Measurements from ENCODE around the gene KCTD16.

Gene KCTD16

DNA sequence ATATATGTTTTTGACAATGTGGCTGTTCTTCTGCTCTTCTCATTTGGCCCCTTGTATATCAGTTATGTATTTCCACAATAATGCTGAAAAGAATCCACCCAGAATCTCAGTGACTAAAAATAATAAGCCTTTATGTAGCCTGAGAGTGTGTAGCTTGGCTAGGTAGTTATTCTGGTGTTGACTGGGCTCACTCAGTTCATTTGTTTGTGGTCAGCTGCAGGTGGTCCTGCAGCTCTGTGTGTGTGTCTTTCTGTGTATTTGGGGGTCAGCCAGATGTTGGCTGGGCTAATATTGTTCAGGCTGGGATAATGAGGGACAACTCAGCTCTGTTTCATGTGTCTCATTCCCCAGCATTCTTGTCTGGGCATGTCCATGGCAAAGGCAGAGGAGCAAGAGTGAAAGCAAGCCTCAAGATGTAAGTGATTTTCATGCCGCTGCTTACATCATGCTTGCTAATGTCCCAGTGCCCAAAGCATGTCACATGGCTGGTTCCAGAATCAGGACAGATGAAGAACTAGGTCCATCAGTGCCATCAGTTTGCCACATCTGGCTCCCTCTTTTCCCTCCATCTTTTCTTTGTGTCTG, 162.8 kb downstream of the KCTD16 start:
- H2AK5ac ChIP-seq (ENCODE audit: low read length) = no peak overlapping the region
- H4K8ac ChIP-seq (ENCODE audit: low read depth, low read length) = no peak overlapping the region
- H3K9ac ChIP-seq (ENCODE audit: low read length) = no peak overlapping the region
- H3K79me1 ChIP-seq (ENCODE audit: low read length) = no peaks in the 10 kb centered on the region
- no peak overlapping the region for H2BK5ac ChIP-seq (ENCODE audit: low read length)
- H3K36me3 ChIP-seq (ENCODE audit: control insufficient read depth, insufficient read depth, low read length) = no peaks in the 10 kb centered on the region
- H3K27ac ChIP-seq (ENCODE audit: low read depth, low read length) = no peak overlapping the region
- H3K18ac ChIP-seq (ENCODE audit: low read length) = no peak overlapping the region
- DNase-seq = no peak
- H3K4me2 ChIP-seq (ENCODE audit: low read length) = no peak overlapping the region
- no peak overlapping the region for H2BK120ac ChIP-seq (ENCODE audit: low read depth, low read length)
- no CpG with 5 or more reads among the region's 1 CpG for WGBS (ENCODE audit: extremely low coverage, insufficient coverage, low lambda C conversion rate)
- no peak overlapping the region for H3K4me3 ChIP-seq (ENCODE audit: low read length)
- H3K56ac ChIP-seq (ENCODE audit: low read length) = no peak overlapping the region
- no peak overlapping the region for H4K5ac ChIP-seq (ENCODE audit: low read length)
- no peak overlapping the region for H3K4ac ChIP-seq (ENCODE audit: low read depth, low read length)
- H3K79me2 ChIP-seq (ENCODE audit: control insufficient read depth, insufficient read depth, low read length) = no peaks in the 10 kb centered on the region
- H2BK15ac ChIP-seq (replicated peaks; ENCODE audit: low read depth) = no peak overlapping the region
- H3K23ac ChIP-seq (ENCODE audit: low read length) = no peak overlapping the region
- no peaks in the 10 kb centered on the region for H3K4me1 ChIP-seq (ENCODE audit: control insufficient read depth, low read depth, low read length)
- H3K27me3 ChIP-seq (ENCODE audit: insufficient read depth, low read length, poor library complexity) = no peaks in the 10 kb centered on the region

GRCh38 chr5:144335561-144335960, 164.9 kb downstream of the KCTD16 start:
- Histone ChIP-seq H2BK15ac (replicated peaks; ENCODE audit: low read depth) (no peak overlapping the region), H3K4me3 (ENCODE audit: low read length) (no peak overlapping the region), H3K4me2 (ENCODE audit: low read length) (no peak overlapping the region), H3K79me2 (ENCODE audit: control insufficient read depth, insufficient read depth, low read length) (no peaks in the 10 kb centered on the region), H4K8ac (ENCODE audit: low read depth, low read length) (no peak overlapping the region), H3K18ac (ENCODE audit: low read length) (no peak overlapping the region), H2BK5ac (ENCODE audit: low read length) (no peak overlapping the region), H3K79me1 (ENCODE audit: low read length) (no peaks in the 10 kb centered on the region), H3K56ac (ENCODE audit: low read length) (no peak overlapping the region), H3K27me3 (ENCODE audit: insufficient read depth, low read length, poor library complexity) (no peaks in the 10 kb centered on the region), H3K9ac (ENCODE audit: low read length) (no peak overlapping the region), H2BK120ac (ENCODE audit: low read depth, low read length) (no peak overlapping the region), H3K23ac (ENCODE audit: low read length) (no peak overlapping the region), H4K5ac (ENCODE audit: low read length) (no peak overlapping the region), H3K4me1 (ENCODE audit: control insufficient read depth, low read depth, low read length) (no peaks in the 10 kb centered on the region), H3K4ac (ENCODE audit: low read depth, low read length) (no peak overlapping the region), H3K36me3 (ENCODE audit: control insufficient read depth, insufficient read depth, low read length) (no peaks in the 10 kb centered on the region), H3K27ac (ENCODE audit: low read depth, low read length) (no peak overlapping the region), H2AK5ac (ENCODE audit: low read length) (no peak overlapping the region)
- no peak for DNase-seq
- WGBS (ENCODE audit: extremely low coverage, insufficient coverage, low lambda C conversion rate) = no CpG with 5 or more reads among the region's 1 CpG

DNA sequence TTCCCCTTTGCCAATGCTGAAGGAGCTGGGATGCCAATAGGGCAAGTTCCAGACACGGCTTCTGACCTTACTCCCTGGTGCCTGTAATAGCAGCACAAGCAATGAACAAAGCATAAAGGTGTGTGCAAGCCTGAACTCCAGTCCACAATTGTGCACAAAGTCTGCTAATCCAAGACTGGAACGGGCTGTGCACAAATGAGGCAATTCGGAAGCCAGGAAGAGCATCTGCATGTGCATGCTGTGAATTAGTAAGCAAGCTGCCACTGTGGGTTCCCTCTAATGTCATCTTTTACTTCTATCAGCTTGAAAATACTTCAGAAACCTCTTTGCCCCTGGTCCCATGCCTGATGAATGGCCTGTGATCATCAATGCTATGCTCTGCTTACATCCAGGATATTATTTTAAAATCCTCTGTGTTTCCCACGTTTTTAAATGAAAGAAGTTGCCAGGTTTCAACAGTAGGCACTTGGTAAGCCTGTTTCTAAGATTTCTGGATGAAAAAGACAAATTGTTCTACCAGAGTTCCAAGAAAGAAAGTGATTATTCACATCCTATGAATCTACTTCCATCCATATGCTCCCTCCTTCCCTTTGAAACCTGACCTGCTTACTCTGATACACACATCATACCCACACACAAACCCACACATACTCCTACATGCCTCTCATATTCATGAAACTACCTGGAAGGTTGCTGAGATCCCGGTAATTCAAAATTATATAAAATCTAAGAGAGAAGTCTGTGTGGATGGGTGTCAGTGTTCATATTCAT, 165.7 kb downstream of the KCTD16 start:
- no peak overlapping the region for H3K23ac ChIP-seq (ENCODE audit: low read length)
- H2BK5ac ChIP-seq (ENCODE audit: low read length) = no peak overlapping the region
- H3K9ac ChIP-seq (ENCODE audit: low read length) = no peak overlapping the region
- H2BK15ac ChIP-seq (replicated peaks; ENCODE audit: low read depth) = no peak overlapping the region
- no peak overlapping the region for H3K27ac ChIP-seq (ENCODE audit: low read depth, low read length)
- no peaks in the 10 kb centered on the region for H3K79me2 ChIP-seq (ENCODE audit: control insufficient read depth, insufficient read depth, low read length)
- no peaks in the 10 kb centered on the region for H3K36me3 ChIP-seq (ENCODE audit: control insufficient read depth, insufficient read depth, low read length)
- no peak for DNase-seq
- H3K18ac ChIP-seq (ENCODE audit: low read length) = no peak overlapping the region
- no peak overlapping the region for H3K4me3 ChIP-seq (ENCODE audit: low read length)
- H4K8ac ChIP-seq (ENCODE audit: low read depth, low read length) = no peak overlapping the region
- no peaks in the 10 kb centered on the region for H3K27me3 ChIP-seq (ENCODE audit: insufficient read depth, low read length, poor library complexity)
- H3K4ac ChIP-seq (ENCODE audit: low read depth, low read length) = no peak overlapping the region
- no peak overlapping the region for H3K4me2 ChIP-seq (ENCODE audit: low read length)
- no peak overlapping the region for H3K56ac ChIP-seq (ENCODE audit: low read length)
- H3K79me1 ChIP-seq (ENCODE audit: low read length) = no peaks in the 10 kb centered on the region
- H4K5ac ChIP-seq (ENCODE audit: low read length) = no peak overlapping the region
- H2AK5ac ChIP-seq (ENCODE audit: low read length) = no peak overlapping the region
- no peaks in the 10 kb centered on the region for H3K4me1 ChIP-seq (ENCODE audit: control insufficient read depth, low read depth, low read length)
- no CpG with 5 or more reads among the region's 5 CpGs for WGBS (ENCODE audit: extremely low coverage, insufficient coverage, low lambda C conversion rate)
- no peak overlapping the region for H2BK120ac ChIP-seq (ENCODE audit: low read depth, low read length)

DNA sequence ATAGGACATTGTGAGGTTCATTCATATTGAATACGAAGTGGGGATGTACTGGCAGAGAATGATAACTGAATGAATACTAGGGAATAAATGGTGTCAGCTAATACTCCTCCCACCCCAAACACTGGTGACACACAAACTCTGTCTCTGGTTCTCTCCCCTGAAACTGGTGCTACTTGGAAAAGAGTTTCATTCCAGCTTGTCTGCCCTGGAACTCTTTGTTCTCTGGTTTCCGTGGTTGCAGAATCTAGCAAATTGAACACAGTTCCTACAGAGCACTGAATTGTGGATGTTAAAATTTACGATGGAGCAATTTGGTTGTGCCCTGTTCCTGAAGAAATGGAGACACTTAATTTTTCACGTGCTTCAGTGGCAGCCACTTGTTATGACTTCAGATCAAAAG, 181.7 kb downstream of the KCTD16 start:
- no peak overlapping the region for H3K9ac ChIP-seq (ENCODE audit: low read length)
- H3K4me2 ChIP-seq (ENCODE audit: low read length) = no peak overlapping the region
- WGBS (ENCODE audit: extremely low coverage, insufficient coverage, low lambda C conversion rate) = no CpG with 5 or more reads among the region's 4 CpGs

GRCh38 chr5:144352732-144353317, 182.2 kb downstream of the KCTD16 start:
- Histone ChIP-seq H2BK15ac (replicated peaks; ENCODE audit: low read depth) (no peak overlapping the region), H2BK5ac (ENCODE audit: low read length) (no peak overlapping the region)

More for the DNA sequence above, 181.7 kb downstream of the KCTD16 start:
- no peak overlapping the region for H3K4ac ChIP-seq (ENCODE audit: low read depth, low read length)
- no peak overlapping the region for H3K18ac ChIP-seq (ENCODE audit: low read length)
- H3K4me1 ChIP-seq (ENCODE audit: control insufficient read depth, low read depth, low read length) = no peaks in the 10 kb centered on the region
- no peak overlapping the region for H3K27ac ChIP-seq (ENCODE audit: low read depth, low read length)
- H3K56ac ChIP-seq (ENCODE audit: low read length) = no peak overlapping the region
- H3K4me3 ChIP-seq (ENCODE audit: low read length) = no peak overlapping the region
- no peak overlapping the region for H2AK5ac ChIP-seq (ENCODE audit: low read length)
- no peaks in the 10 kb centered on the region for H3K79me2 ChIP-seq (ENCODE audit: control insufficient read depth, insufficient read depth, low read length)
- H4K8ac ChIP-seq (ENCODE audit: low read depth, low read length) = no peak overlapping the region
- H2BK15ac ChIP-seq (replicated peaks; ENCODE audit: low read depth) = no peak overlapping the region
- DNase-seq = peak; percentile 4
- no peak overlapping the region for H4K5ac ChIP-seq (ENCODE audit: low read length)
- H3K79me1 ChIP-seq (ENCODE audit: low read length) = no peaks in the 10 kb centered on the region
- H3K36me3 ChIP-seq (ENCODE audit: control insufficient read depth, insufficient read depth, low read length) = no peaks in the 10 kb centered on the region
- no peaks in the 10 kb centered on the region for H3K27me3 ChIP-seq (ENCODE audit: insufficient read depth, low read length, poor library complexity)
- H2BK5ac ChIP-seq (ENCODE audit: low read length) = no peak overlapping the region
- H2BK120ac ChIP-seq (ENCODE audit: low read depth, low read length) = no peak overlapping the region
- no peak overlapping the region for H3K23ac ChIP-seq (ENCODE audit: low read length)

More at GRCh38 chr5:144352732-144353317, 182.2 kb downstream of the KCTD16 start:
- Histone ChIP-seq H3K36me3 (ENCODE audit: control insufficient read depth, insufficient read depth, low read length) (no peaks in the 10 kb centered on the region), H4K5ac (ENCODE audit: low read length) (no peak overlapping the region), H3K4me2 (ENCODE audit: low read length) (no peak overlapping the region), H3K18ac (ENCODE audit: low read length) (no peak overlapping the region), H3K27ac (ENCODE audit: low read depth, low read length) (no peak overlapping the region), H3K27me3 (ENCODE audit: insufficient read depth, low read length, poor library complexity) (no peaks in the 10 kb centered on the region), H3K23ac (ENCODE audit: low read length) (no peak overlapping the region), H3K4me3 (ENCODE audit: low read length) (no peak overlapping the region), H3K9ac (ENCODE audit: low read length) (no peak overlapping the region), H2AK5ac (ENCODE audit: low read length) (no peak overlapping the region), H3K4ac (ENCODE audit: low read depth, low read length) (no peak overlapping the region), H3K79me1 (ENCODE audit: low read length) (no peaks in the 10 kb centered on the region), H4K8ac (ENCODE audit: low read depth, low read length) (no peak overlapping the region), H3K79me2 (ENCODE audit: control insufficient read depth, insufficient read depth, low read length) (no peaks in the 10 kb centered on the region), H2BK120ac (ENCODE audit: low read depth, low read length) (no peak overlapping the region), H3K4me1 (ENCODE audit: control insufficient read depth, low read depth, low read length) (no peaks in the 10 kb centered on the region), H3K56ac (ENCODE audit: low read length) (no peak overlapping the region)
- no CpG with 5 or more reads among the region's 4 CpGs for WGBS (ENCODE audit: extremely low coverage, insufficient coverage, low lambda C conversion rate)
- DNase-seq = no peak

Measured in mesendoderm (in vitro differentiated cells).